Left ventricle myocardium inferior (tissue), 1 donor: Measurements from ENCODE around the gene PHF19. TPM values are rescaled to one million over a fixed set of nuclear protein-coding genes. Genes with fewer than 3 reads are reported as not detected.

ENCODE experiments used
- DNase-seq: peaks from one replicate; pipeline ENCODE4 v3.0.0-alpha.2; 2020
- H3K27ac ChIP-seq: fragments of 200-600 bp; replicated peaks from 2 replicates; pipeline ENCODE4 v1.8.0; 2021
- H3K27me3 ChIP-seq: fragments of 200-600 bp; 2 replicates; pipeline ENCODE4 v1.8.0; 2021; ENCODE audit warnings: low read depth
- H3K36me3 ChIP-seq: fragments of 200-600 bp; 2 replicates; pipeline ENCODE4 v1.8.0; 2021
- H3K4me1 ChIP-seq: fragments of 200-600 bp; 2 replicates; pipeline ENCODE4 v1.8.0; 2021
- H3K4me3 ChIP-seq: fragments of 200-600 bp; 2 replicates; pipeline ENCODE4 v1.8.0; 2021; ENCODE audit warnings: mild to moderate bottlenecking, moderate library complexity
- H3K9me3 ChIP-seq: fragments of 200-600 bp; replicated peaks from 2 replicates; pipeline ENCODE4 v1.8.0; 2021
- intact Hi-C: fragments of 100-400 bp; cut with micrococcal nuclease; formaldehyde crosslinking; loops from one replicate; pipeline ENCODE4 v1.11.0; 2022
- total RNA-seq: library from RNA; stranded (reverse); fragmentation: NEBNext Ultra II Directional; extraction: Animal tissue kit (Norgen Biotek cat#: 25700); gene quantifications from one replicate; pipeline ENCODE4 v1.2.1, GENCODE V29; 2021
- TF ChIP-seq, protein P1 (sequence below): fragments of 200-600 bp; IDR thresholded peaks from 2 replicates; pipeline ENCODE4 v1.8.0; 2021; ENCODE audit warnings: antibody characterized with exemption, mild to moderate bottlenecking, borderline replicate concordance
- donor health status: DM: no; HTN: yes; CAD: no; lungs with severe emphysema.

Gene PHF19
- total RNA-seq, 1 donor from 2014 or later, result 13.0 TPM

DNA sequence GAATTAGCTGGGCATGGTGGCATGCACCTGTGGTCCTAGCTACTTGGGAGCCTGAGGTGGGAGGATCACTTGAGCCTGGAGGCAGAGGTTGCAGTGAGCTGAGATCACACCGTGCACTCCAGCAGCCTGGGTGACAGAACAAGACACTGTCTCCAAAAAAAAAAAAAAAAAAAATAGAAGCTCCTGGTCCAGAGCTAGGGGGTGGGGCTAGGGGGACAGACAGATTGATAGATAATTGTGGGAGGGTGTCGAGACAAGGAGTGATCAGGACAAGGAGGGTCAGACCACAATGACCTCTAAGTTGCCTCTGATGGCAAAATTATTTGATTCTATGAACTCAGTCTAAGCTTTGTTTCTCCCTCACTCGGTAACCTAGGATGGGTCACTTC, 6.6 kb upstream of the PHF19 start:
- Histone ChIP-seq H3K36me3 (no peaks in the 10 kb centered on the region), H3K27ac (no peak overlapping the region), H3K27me3 (peaks cover 7% of the 10 kb centered on the region), H3K9me3 (no peaks in the 10 kb centered on the region), H3K4me3 (no peak overlapping the region), H3K4me1 (no peaks in the 10 kb centered on the region)
- intact Hi-C loops, result no loop called here
- no peak for DNase-seq
- TF ChIP-seq, protein P1, sequence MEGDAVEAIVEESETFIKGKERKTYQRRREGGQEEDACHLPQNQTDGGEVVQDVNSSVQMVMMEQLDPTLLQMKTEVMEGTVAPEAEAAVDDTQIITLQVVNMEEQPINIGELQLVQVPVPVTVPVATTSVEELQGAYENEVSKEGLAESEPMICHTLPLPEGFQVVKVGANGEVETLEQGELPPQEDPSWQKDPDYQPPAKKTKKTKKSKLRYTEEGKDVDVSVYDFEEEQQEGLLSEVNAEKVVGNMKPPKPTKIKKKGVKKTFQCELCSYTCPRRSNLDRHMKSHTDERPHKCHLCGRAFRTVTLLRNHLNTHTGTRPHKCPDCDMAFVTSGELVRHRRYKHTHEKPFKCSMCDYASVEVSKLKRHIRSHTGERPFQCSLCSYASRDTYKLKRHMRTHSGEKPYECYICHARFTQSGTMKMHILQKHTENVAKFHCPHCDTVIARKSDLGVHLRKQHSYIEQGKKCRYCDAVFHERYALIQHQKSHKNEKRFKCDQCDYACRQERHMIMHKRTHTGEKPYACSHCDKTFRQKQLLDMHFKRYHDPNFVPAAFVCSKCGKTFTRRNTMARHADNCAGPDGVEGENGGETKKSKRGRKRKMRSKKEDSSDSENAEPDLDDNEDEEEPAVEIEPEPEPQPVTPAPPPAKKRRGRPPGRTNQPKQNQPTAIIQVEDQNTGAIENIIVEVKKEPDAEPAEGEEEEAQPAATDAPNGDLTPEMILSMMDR, result no peak

- DNase-seq, result no peak
- no peak overlapping the region for H3K4me3 ChIP-seq
- H3K27me3 ChIP-seq, result peaks cover 7% of the 10 kb centered on the region
- H3K9me3 ChIP-seq, result no peaks in the 10 kb centered on the region
- no peaks in the 10 kb centered on the region for H3K4me1 ChIP-seq
- TF ChIP-seq, protein P1, result no peak
- intact Hi-C loops, result no loop called here
- H3K27ac ChIP-seq, result no peak overlapping the region
- H3K36me3 ChIP-seq, result no peaks in the 10 kb centered on the region
Observed at GRCh38 chr9:120882935-120883607, 6.1 kb upstream of the PHF19 start.

- TF ChIP-seq, protein P1, result no peak
- Histone ChIP-seq H3K27me3 (peaks cover 7% of the 10 kb centered on the region), H3K4me3 (no peak overlapping the region), H3K9me3 (no peaks in the 10 kb centered on the region), H3K27ac (no peak overlapping the region), H3K36me3 (no peaks in the 10 kb centered on the region), H3K4me1 (peaks cover 21% of the 10 kb centered on the region)
- no peak for DNase-seq
- intact Hi-C loops, result loop anchor here (10.0 kb wide), 1 partner anchor 45 kb away; the partner anchor contains the start of gene TRAF1
Observed at GRCh38 chr9:120879446-120879845, 2.5 kb upstream of the PHF19 start.

DNA sequence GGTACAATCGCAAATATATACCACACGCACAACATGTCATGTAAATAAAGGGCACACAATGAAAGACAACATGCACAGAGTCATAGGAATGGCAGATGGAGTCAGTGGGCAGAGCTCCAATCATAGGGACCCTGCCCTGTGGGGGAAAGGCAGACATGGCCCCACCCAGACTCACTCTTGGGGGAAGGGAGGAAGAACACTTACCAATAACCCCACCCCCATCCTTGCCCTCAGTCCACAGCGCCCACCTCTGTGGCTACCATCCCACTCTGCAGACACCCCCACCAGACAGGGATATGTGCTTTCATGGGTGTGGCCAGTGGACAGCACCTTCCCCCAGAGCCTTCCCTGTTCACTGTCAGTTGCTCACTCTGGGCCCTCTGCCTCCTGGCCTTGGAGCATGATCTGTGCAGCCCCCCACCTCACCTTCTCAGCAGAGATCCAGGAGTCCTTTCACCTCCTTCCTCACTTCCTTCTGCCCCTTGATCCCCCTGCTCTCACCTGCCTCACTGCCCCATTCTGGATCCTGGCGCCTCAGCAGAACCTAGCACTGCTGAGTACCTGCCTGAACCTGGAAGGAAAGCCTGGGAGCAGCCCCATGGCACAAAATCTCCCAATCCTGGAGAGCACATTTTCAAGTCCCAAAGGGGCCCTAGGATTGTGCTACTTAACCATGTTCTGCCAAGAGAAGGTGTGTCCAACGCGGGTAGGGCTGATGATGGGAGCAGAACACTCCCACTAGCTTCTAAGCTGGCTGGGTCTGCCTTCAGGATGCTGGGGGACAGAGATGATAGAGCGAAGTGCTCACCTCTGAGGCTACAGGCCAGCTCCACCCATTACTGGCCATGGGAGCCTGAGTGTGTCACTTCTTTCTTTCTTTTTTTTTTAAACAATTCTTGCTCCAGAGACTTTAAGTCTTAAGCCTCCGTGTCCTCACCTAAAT, 1.5 kb upstream of the PHF19 start:
- peaks cover 21% of the 10 kb centered on the region for H3K4me1 ChIP-seq
- peaks cover 6% of the 10 kb centered on the region for H3K27me3 ChIP-seq
- H3K4me3 ChIP-seq, result no peak overlapping the region
- no peak for DNase-seq
- no peaks in the 10 kb centered on the region for H3K36me3 ChIP-seq
- H3K9me3 ChIP-seq, result no peaks in the 10 kb centered on the region
- H3K27ac ChIP-seq, result no peak overlapping the region
- intact Hi-C loops, result loop anchor here (10.0 kb wide), 1 partner anchor 46 kb away; the partner anchor contains the start of gene TRAF1
- TF ChIP-seq, protein P1, result no peak

- H3K4me1 ChIP-seq, result peaks cover 21% of the 10 kb centered on the region
- intact Hi-C loops, result loop anchor here (10.0 kb wide), 1 partner anchor 47 kb away; the partner anchor contains the start of gene TRAF1
- no peaks in the 10 kb centered on the region for H3K36me3 ChIP-seq
- TF ChIP-seq, protein P1, result peak; percentile 24
- H3K4me3 ChIP-seq, result peak overlapping the region; percentile 87
- DNase-seq, result peak; percentile 74
- no peaks in the 10 kb centered on the region for H3K9me3 ChIP-seq
- peak overlapping the region; percentile 95 for H3K27ac ChIP-seq
- H3K27me3 ChIP-seq, result no peaks in the 10 kb centered on the region
Observed at GRCh38 chr9:120877276-120878034, 467 bp upstream of the PHF19 start.
